ENCODE results near the gene DLGAP4.

GRCh38 chr20:36507746-36508145 is 201.6 kb downstream of the DLGAP4 start:
- TF ChIP-seq, protein P1, sequence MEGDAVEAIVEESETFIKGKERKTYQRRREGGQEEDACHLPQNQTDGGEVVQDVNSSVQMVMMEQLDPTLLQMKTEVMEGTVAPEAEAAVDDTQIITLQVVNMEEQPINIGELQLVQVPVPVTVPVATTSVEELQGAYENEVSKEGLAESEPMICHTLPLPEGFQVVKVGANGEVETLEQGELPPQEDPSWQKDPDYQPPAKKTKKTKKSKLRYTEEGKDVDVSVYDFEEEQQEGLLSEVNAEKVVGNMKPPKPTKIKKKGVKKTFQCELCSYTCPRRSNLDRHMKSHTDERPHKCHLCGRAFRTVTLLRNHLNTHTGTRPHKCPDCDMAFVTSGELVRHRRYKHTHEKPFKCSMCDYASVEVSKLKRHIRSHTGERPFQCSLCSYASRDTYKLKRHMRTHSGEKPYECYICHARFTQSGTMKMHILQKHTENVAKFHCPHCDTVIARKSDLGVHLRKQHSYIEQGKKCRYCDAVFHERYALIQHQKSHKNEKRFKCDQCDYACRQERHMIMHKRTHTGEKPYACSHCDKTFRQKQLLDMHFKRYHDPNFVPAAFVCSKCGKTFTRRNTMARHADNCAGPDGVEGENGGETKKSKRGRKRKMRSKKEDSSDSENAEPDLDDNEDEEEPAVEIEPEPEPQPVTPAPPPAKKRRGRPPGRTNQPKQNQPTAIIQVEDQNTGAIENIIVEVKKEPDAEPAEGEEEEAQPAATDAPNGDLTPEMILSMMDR (IDR thresholded peaks at IDR 0.05; ENCODE audit: low read length): no peak
- TF ChIP-seq EZH2phosphoT487 (IDR thresholded peaks at IDR 0.05; ENCODE audit: low read length) (no peak), EZH2 (optimal IDR thresholded peaks at IDR 0.05; ENCODE audit: low read depth, low read length) (no peak)
